H9 (cell line): ENCODE results near the gene CLECL1. TPM values are rescaled to one million over a fixed set of nuclear protein-coding genes. Genes with fewer than 3 reads are reported as not detected.
"Not testable (repeated sequence)": the region's sequence is repeated elsewhere in the genome, so short reads cannot be mapped to it uniquely, and the experiment has no call there.

Experiments
- DNase-seq: peaks from one replicate; pipeline ENCODE4 v3.0.0-alpha.2; 2017
- H2AFZ ChIP-seq: one replicate; pipeline ENCODE4 v1.6.1; 2013; ENCODE audit warnings: mild to moderate bottlenecking, low read length, control low read depth, moderate library complexity
- H2AK5ac ChIP-seq: 2 replicates; pipeline ENCODE4 v1.6.1; 2013; ENCODE audit warnings: low read length, control low read depth, mixed read lengths; ENCODE audit not compliant: insufficient read length
- H2BK120ac ChIP-seq: one replicate; pipeline ENCODE4 v1.6.1; 2013; ENCODE audit warnings: low read depth, mild to moderate bottlenecking, low read length, control low read depth, inconsistent platforms; ENCODE audit not compliant: poor library complexity, severe bottlenecking
- H2BK12ac ChIP-seq: 2 replicates; pipeline ENCODE4 v1.6.1; 2013; ENCODE audit warnings: low read length, control low read depth, mixed read lengths, low read depth; ENCODE audit not compliant: insufficient read length
- H2BK15ac ChIP-seq: 2 replicates; pipeline ENCODE4 v1.6.1; 2013; ENCODE audit warnings: low read depth, low read length, control low read depth
- H2BK20ac ChIP-seq: one replicate; pipeline ENCODE4 v1.6.1; 2013; ENCODE audit warnings: low read depth, mild to moderate bottlenecking, low read length, control low read depth, inconsistent platforms; ENCODE audit not compliant: poor library complexity, severe bottlenecking
- H2BK5ac ChIP-seq: 2 replicates; pipeline ENCODE4 v1.6.1; 2013; ENCODE audit warnings: low read length, control low read depth, mixed read lengths; ENCODE audit not compliant: insufficient read length
- H3K14ac ChIP-seq: 2 replicates; pipeline ENCODE4 v1.6.1; 2013; ENCODE audit warnings: low read length, control low read depth; ENCODE audit not compliant: insufficient read depth
- H3K18ac ChIP-seq: 2 replicates; pipeline ENCODE4 v1.6.1; 2013; ENCODE audit warnings: low read depth, mild to moderate bottlenecking, mixed read lengths, low read length, control low read depth; ENCODE audit not compliant: insufficient read length
- H3K23ac ChIP-seq: 2 replicates; pipeline ENCODE4 v1.6.1; 2013; ENCODE audit warnings: low read length, control low read depth, mixed read lengths, low read depth; ENCODE audit not compliant: insufficient read length
- H3K23me2 ChIP-seq: 2 replicates; pipeline ENCODE4 v1.6.1; 2013; ENCODE audit warnings: low read depth, mild to moderate bottlenecking, mixed read lengths, low read length, control low read depth; ENCODE audit not compliant: insufficient read length, poor library complexity, severe bottlenecking
- H3K27ac ChIP-seq: 2 replicates; pipeline ENCODE4 v1.5.1; 2013; ENCODE audit warnings: low read length, control low read depth, mixed read lengths, low read depth; ENCODE audit not compliant: insufficient read length
- H3K27me3 ChIP-seq: 2 replicates; pipeline ENCODE4 v1.6.1; 2013; ENCODE audit warnings: low read length, control low read depth, inconsistent platforms; ENCODE audit not compliant: insufficient read depth
- H3K4ac ChIP-seq: 2 replicates; pipeline ENCODE4 v1.6.1; 2013; ENCODE audit warnings: low read depth, mild to moderate bottlenecking, control low read depth, inconsistent platforms, low read length, moderate library complexity
- H3K4me1 ChIP-seq: 2 replicates; pipeline ENCODE4 v1.6.1; 2013; ENCODE audit warnings: low read length, control low read depth, inconsistent platforms; ENCODE audit not compliant: insufficient read depth
- H3K4me2 ChIP-seq: 2 replicates; pipeline ENCODE4 v1.6.1; 2013; ENCODE audit warnings: low read length, control low read depth, mixed read lengths; ENCODE audit not compliant: insufficient read length, insufficient read depth
- H3K56ac ChIP-seq: 2 replicates; pipeline ENCODE4 v1.6.1; 2013; ENCODE audit warnings: low read depth, mild to moderate bottlenecking, mixed read lengths, low read length, control low read depth; ENCODE audit not compliant: insufficient read length
- H3K79me1 ChIP-seq: 2 replicates; pipeline ENCODE4 v1.6.1; 2013; ENCODE audit warnings: low read depth, mild to moderate bottlenecking, moderate library complexity, low read length, control low read depth, inconsistent platforms; ENCODE audit not compliant: insufficient read depth, poor library complexity, severe bottlenecking
- H3K79me2 ChIP-seq: 2 replicates; pipeline ENCODE4 v1.6.1; 2013; ENCODE audit warnings: low read length, control low read depth, inconsistent platforms; ENCODE audit not compliant: insufficient read depth
- H3K9ac ChIP-seq: 2 replicates; pipeline ENCODE4 v1.6.1; 2013; ENCODE audit warnings: low read length, control low read depth, mixed read lengths; ENCODE audit not compliant: insufficient read length; ENCODE audit errors: extremely low read depth
- H3K9me3 ChIP-seq: one replicate; pipeline ENCODE4 v1.6.1; 2013; ENCODE audit warnings: low read depth, low read length, inconsistent platforms; ENCODE audit not compliant: control insufficient read depth
- H3T11ph ChIP-seq: one replicate; pipeline ENCODE4 v1.6.1; 2013; ENCODE audit warnings: mild to moderate bottlenecking, low read length, control low read depth, inconsistent platforms
- H4K20me1 ChIP-seq: one replicate; pipeline ENCODE4 v1.6.1; 2013; ENCODE audit not compliant: control insufficient read depth, insufficient read length, insufficient read depth
- H4K5ac ChIP-seq: 2 replicates; pipeline ENCODE4 v1.6.1; 2013; ENCODE audit warnings: low read depth, mild to moderate bottlenecking, mixed read lengths, low read length, control low read depth; ENCODE audit not compliant: insufficient read length
- H4K8ac ChIP-seq: replicated peaks from 2 replicates; pipeline ENCODE4 v1.6.1; 2013; ENCODE audit warnings: low read length, control low read depth, mixed read lengths, low read depth; ENCODE audit not compliant: insufficient read length
- H4K91ac ChIP-seq: 2 replicates; pipeline ENCODE4 v1.6.1; 2013; ENCODE audit warnings: low read depth, mild to moderate bottlenecking, moderate library complexity, mixed read lengths, low read length, control low read depth; ENCODE audit not compliant: insufficient read length
- H3K27ac Mint-ChIP-seq, 3 experiments: 2 replicates in 2 of 3; 3 replicates in 1 of 3; pipeline ENCODE4 v1.8.0; 2020 to 2021; ENCODE audit warnings: mixed read lengths in 3 of 3, mild to moderate bottlenecking in 1 of 3, moderate library complexity in 1 of 3
- H3K27me3 Mint-ChIP-seq: 2 replicates; pipeline ENCODE4 v1.8.0; 2021; ENCODE audit warnings: low read depth, mild to moderate bottlenecking, moderate library complexity, mixed read lengths
- H3K36me3 Mint-ChIP-seq, 3 experiments: 2 replicates in 2 of 3; 3 replicates in 1 of 3; pipeline ENCODE4 v1.8.0; 2020 to 2021; ENCODE audit warnings: low read depth in 3 of 3, mixed read lengths in 3 of 3; ENCODE audit not compliant: insufficient read depth in 1 of 3
- H3K4me1 Mint-ChIP-seq, 2 experiments: 2 replicates each; pipeline ENCODE4 v1.8.0; 2020; ENCODE audit warnings: mixed read lengths in 2 of 2
- H3K4me3 Mint-ChIP-seq, 2 experiments: 2 replicates in 1 of 2; 3 replicates in 1 of 2; pipeline ENCODE4 v1.8.0; 2020 to 2021; ENCODE audit warnings: mild to moderate bottlenecking in 2 of 2, mixed read lengths in 2 of 2, moderate library complexity in 1 of 2
- H3K9me3 Mint-ChIP-seq, 2 experiments: 2 replicates in 1 of 2; 3 replicates in 1 of 2; pipeline ENCODE4 v1.8.0; 2020; ENCODE audit warnings: mild to moderate bottlenecking in 2 of 2, mixed read lengths in 2 of 2, moderate library complexity in 1 of 2
- WGBS: extraction: QIAGEN DNeasy Blood & Tissue Kit; methylation state at CpG from one replicate; pipeline ENCODE4 v1.1.7; 2013; ENCODE audit warnings: missing lambda C conversion rate, low lambda C conversion rate, mixed read lengths; ENCODE audit not compliant: insufficient read length; ENCODE audit errors: extremely low coverage; 5-methylcytosine and 5-hydroxymethylcytosine counted together
- total RNA-seq: library from RNA; stranded (reverse); gene quantifications from 2 replicates; pipeline ENCODE4 v1.2.1, GENCODE V29; 2021

CLECL1 gene
- total RNA-seq, 1 experiment from 2014 or later = not detected

DNA sequence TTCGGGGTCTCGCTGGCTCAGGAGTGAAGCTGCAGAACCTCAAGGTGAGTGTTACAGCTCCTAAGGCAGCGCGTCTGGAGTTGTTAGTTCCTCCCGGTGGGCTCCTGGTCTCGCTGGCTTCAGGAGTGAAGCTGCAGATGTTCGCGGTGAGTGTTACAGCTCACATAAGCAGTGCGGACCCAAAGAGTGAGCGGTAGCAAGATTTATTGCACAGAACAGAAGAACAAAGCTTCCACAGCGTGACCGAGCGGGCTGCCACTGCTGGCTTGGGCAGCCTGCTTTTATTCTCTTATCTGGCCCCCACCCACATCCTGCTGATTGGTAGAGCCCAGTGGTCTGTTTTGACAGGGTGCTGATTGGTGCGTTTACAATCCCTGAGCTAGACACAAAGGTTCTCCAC lies 6.0 kb upstream of the CLECL1 start:
- WGBS = no CpG with 5 or more reads among the region's 14 CpGs
- not testable (repeated sequence) for H3K23me2 ChIP-seq, H3K14ac ChIP-seq, H3K23ac ChIP-seq, H3K27me3 Mint-ChIP-seq, DNase-seq, H3K4me1 Mint-ChIP-seq, H2BK15ac ChIP-seq, H4K91ac ChIP-seq, H4K20me1 ChIP-seq, H3K9me3 Mint-ChIP-seq, H2AFZ ChIP-seq, H3K4me1 ChIP-seq, H3K79me2 ChIP-seq, H2BK20ac ChIP-seq, H2AK5ac ChIP-seq, H3K27ac Mint-ChIP-seq, H3K18ac ChIP-seq, H3K36me3 Mint-ChIP-seq, H3T11ph ChIP-seq, H2BK12ac ChIP-seq, H3K79me1 ChIP-seq, H4K8ac ChIP-seq, H3K27me3 ChIP-seq, H4K5ac ChIP-seq, H3K4me3 Mint-ChIP-seq, H2BK120ac ChIP-seq, H3K4ac ChIP-seq, H3K56ac ChIP-seq, H3K9me3 ChIP-seq, H3K9ac ChIP-seq, H3K27ac ChIP-seq, H3K4me2 ChIP-seq, H2BK5ac ChIP-seq
